Skin epidermis (tissue), 12 donors: ENCODE data around the gene CTAG1A.
"Not testable (repeated sequence)": the region's sequence is repeated elsewhere in the genome, so short reads cannot be mapped to it uniquely, and the experiment has no call there.

Experiments used
- H3K27ac ChIP-seq, 21 experiments: fragments of 200-600 bp; sonication (generic) in 11 of 21; one replicate each; pipeline ENCODE4 v1.5.0; 2020; ENCODE audit warnings: mild to moderate bottlenecking in 3 of 21, inconsistent platforms in 2 of 21, moderate library complexity in 2 of 21
- H3K4me3 ChIP-seq, 7 experiments: fragments of 200-600 bp; sonication (generic) in 2 of 7; one replicate each; pipeline ENCODE4 v1.5.0; 2020; ENCODE audit warnings: inconsistent platforms in 2 of 7, mild to moderate bottlenecking in 2 of 7, moderate library complexity in 1 of 7

CTAG1A gene

DNA sequence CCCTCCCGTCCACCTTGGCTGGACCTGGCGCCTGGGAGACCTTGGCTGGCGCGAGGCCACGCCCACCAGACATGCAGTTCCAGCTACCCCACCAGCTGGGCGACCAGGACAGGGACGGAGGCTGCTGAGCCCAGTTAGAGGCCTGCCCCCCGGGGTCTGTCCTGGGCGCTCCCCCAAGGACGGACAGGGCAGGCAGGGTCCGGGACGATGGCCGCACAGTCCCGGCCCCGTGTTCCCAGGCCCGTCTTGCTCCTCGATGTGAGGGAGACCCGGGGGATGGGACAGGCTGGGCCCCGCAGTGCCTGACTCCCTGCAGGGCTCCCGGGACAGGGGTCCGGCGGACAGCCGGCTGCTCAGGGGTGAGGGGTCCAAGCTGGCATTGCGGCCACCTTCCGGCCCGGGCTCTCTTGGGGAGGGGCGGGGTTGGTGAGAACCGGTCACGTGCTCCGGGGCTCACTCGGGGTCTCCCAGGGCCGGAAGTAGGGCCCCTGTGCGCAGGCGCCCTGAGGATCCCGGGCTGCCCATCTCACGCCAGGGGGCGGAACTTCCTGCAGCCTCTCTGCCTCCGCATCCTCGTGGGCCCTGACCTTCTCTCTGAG, at the start of gene CTAG1A:
Gene CTAG1A, plus strand, starts transcription at position 549 of the 599 bp plus-strand sequence. CDS start 74 bp downstream, outside the sequence.
- H3K27ac ChIP-seq, H3K4me3 ChIP-seq: not testable (repeated sequence)

DNA sequence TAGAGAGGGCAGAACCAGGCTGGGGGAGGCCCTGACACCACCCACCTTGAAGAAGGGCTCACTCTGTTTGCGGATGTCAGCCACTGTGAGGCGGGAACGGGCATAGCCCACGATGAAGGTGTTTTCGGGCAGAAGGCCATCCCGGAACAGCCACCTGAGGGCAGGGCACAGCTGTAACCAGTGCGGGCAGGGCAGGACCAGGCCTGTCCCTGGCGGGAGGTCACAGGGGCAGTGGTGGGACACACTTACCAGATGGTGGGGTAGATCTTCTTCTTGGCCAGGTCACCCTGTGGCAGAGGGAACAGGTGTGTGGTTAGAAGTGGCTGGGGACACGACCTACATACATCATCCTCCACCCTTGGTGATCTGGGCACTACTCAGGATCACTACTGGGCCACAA, 49.0 kb upstream of the CTAG1A start:
- Histone ChIP-seq H3K4me3 (no peak overlapping the region), H3K27ac (no peak overlapping the region)

DNA sequence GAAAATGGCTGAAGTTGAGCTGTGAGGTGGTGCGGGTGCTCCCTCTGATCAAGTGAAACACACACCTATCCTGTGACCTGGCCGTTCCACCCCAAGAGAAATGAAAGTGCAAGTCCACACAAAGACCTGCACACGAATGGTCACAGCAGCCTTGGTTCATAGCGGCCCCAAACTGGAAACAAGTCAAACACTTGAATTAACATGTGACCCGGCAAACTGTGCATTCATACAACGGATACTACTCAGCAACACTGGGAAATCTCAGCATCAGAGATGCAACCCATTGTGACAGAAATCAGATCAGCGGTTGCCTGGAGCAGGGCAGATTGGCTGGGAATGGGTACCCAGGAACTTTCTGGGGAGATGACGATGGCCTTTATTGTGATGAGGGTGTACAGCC, 45.9 kb upstream of the CTAG1A start:
- Histone ChIP-seq H3K27ac (no peak overlapping the region), H3K4me3 (no peak overlapping the region)

DNA sequence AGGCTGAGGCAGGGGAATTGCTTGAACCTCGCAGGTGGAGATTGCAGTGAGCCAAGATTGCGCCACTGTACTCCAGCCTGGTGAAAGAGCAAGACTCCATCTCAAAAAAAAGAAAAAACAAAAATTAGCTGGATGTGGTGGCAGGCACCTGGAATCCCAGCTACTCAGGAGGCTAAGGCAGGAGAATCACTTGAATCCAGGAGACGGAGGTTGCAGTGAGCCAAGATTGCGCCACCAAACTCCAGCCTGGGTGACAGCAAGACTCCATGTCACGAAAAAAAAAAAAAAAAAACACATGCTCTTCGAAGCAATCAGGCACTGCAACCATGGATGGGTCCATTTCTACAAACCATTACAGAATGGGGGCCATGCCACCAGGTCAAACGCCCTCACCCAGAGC, 44.6 kb upstream of the CTAG1A start:
- H3K4me3 ChIP-seq = not testable (repeated sequence)
- peak overlapping the region in 2 of 21 experiments; percentile 63 to 66 for H3K27ac ChIP-seq

- Histone ChIP-seq H3K4me3 (no peak overlapping the region), H3K27ac (peak overlapping the region in 19 of 21 experiments; percentile 59 to 83 (median 71))
Measured at GRCh38 chrX:154540897-154541535, 43.9 kb upstream of the CTAG1A start.

GRCh38 chrX:154541589-154541895, 43.4 kb upstream of the CTAG1A start:
- Histone ChIP-seq H3K27ac (peak overlapping the region in 20 of 21 experiments; percentile 50 to 83 (median 69)), H3K4me3 (no peak overlapping the region)

- H3K27ac ChIP-seq = peak overlapping the region in 20 of 21 experiments; percentile 50 to 83 (median 69)
- H3K4me3 ChIP-seq = no peak overlapping the region
Measured at GRCh38 chrX:154541896-154542722, 42.8 kb upstream of the CTAG1A start.

DNA sequence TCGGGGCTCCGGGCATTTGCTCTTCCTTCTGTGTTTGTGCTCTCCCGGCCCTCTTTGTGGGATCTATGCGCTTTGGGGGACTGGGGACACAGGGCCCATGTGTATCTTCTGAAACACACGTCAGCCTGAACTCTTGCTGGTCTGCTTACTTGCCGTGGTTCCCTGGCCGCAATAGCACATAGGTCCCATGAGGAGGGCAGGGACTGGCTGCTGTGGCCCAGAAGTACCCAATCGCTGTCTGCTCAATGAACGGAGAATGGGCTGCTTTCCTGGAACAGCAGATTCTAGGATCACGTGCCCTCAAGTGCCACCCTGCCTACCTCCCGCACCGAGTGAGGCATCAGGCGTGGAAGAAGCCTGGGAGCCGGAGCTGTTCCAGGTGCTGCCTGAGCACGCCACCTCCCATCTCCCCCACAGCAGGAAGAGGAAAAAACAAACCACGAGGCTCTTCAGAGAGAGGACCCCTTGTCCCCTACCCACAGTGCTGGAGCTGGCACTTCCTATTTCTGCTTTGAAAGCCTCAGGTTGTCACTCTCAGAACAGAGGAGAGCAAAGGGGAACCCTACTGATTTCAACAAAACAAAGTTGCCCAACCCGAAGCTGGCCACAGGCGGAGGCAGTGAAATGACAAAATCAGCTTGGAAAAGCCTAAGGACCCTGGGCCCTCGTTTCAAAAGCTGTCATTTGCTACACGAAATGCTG, 42.1 kb upstream of the CTAG1A start:
- H3K27ac ChIP-seq = peak overlapping the region in 20 of 21 experiments; percentile 6 to 83 (median 69)
- no peak overlapping the region for H3K4me3 ChIP-seq

DNA sequence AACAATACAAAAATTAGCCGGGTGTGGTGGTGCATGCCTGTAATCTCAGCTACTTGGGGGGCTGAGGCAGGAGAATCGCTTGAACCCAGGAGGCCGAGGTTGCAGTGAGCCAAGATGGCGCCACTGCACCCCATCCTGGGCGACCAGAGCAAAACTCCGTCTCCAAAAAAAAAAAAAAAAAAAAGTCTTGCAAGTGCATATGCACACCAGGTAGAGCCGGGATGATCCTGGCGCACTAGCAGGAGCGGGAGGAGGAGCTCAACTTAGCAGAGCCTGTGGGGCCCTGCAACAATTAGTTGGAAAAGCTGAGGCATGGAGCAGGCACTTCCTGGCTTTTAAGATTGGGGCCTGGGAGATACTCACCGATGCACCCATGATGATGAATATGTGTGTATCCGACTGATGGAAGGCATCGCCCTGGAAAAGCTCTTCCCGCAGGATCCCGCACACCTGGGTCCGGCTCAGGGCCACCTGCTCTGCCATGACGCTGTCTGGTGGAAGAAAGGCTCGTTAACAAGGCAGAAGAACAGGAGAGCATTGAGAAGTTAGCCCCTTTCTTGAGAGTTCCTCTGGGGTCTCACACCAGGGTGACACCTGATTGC, 39.2 kb upstream of the CTAG1A start:
- Histone ChIP-seq H3K4me3 (peak overlapping the region in 6 of 7 experiments; percentile 53 to 70 (median 60)), H3K27ac (peak overlapping the region in 5 of 21 experiments; percentile 74 to 94 (median 87))

GRCh38 chrX:154546354-154547244, 38.3 kb upstream of the CTAG1A start, which contains the start of gene G6PD:
G6PD (minus strand) TSS chrX:154546846; CDS start chrX:154546155, 691 bp downstream.
- peak within 1 kb of the TSS; percentile 67 to 94 (median 87) for H3K27ac ChIP-seq
- H3K4me3 ChIP-seq = peak within 1 kb of the TSS; percentile 50 to 70 (median 59)

GRCh38 chrX:154547245-154548027, 37.5 kb upstream of the CTAG1A start, which contains the start of gene IKBKG:
IKBKG (plus strand) TSS chrX:154547620; CDS start chrX:154552003, 4,383 bp downstream.
- peak within 1 kb of the TSS; percentile 67 to 94 (median 87) for H3K27ac ChIP-seq

GRCh38 chrX:154548028-154548316, 37.0 kb upstream of the CTAG1A start:
- peak overlapping the region in 20 of 21 experiments; percentile 68 to 94 (median 88) for H3K27ac ChIP-seq
- peak overlapping the region; percentile 50 to 70 (median 59) for H3K4me3 ChIP-seq

More at GRCh38 chrX:154547245-154548027, 37.5 kb upstream of the CTAG1A start, which contains the start of gene IKBKG:
- H3K4me3 ChIP-seq = peak within 1 kb of the TSS; percentile 50 to 70 (median 59)

GRCh38 chrX:154549766-154550165, 35.2 kb upstream of the CTAG1A start:
- Histone ChIP-seq H3K4me3 (no peak overlapping the region), H3K27ac (no peak overlapping the region)

DNA sequence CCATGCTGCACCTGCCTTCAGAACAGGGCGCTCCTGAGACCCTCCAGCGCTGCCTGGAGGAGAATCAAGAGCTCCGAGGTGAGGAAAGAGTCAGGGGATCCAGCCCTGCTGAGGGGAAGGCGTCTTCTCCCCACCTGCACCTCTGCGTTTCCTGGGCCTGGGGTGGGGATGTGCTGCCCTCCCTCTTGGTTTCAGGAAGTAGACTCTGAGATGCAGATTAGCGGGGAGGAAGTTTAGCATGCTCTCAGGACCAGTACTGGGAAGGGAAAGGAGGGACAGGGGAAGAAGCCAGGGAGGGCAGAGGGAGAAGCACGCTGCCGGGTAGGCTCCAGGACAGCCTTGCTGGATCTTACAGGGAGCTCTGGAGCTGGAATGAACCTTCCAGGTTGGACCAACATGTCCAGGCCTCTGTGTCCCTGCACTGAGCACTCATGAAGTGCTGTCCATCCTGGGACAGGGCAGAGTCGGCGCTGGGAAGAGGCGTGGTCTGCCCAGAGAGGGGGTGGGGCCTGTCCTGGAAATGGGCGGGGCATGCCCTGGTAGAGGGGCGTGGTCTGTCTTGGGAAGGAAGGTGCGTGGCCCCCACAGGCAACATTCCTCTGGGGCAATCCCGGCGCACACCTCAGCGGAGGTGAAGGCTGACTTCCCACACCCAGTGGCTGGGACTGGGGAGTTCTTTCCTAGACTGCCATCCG, 32.7 kb upstream of the CTAG1A start:
- not testable (repeated sequence) for H3K4me3 ChIP-seq, H3K27ac ChIP-seq

GRCh38 chrX:154558060-154558690, 26.8 kb upstream of the CTAG1A start:
- H3K27ac ChIP-seq, H3K4me3 ChIP-seq: not testable (repeated sequence)

DNA sequence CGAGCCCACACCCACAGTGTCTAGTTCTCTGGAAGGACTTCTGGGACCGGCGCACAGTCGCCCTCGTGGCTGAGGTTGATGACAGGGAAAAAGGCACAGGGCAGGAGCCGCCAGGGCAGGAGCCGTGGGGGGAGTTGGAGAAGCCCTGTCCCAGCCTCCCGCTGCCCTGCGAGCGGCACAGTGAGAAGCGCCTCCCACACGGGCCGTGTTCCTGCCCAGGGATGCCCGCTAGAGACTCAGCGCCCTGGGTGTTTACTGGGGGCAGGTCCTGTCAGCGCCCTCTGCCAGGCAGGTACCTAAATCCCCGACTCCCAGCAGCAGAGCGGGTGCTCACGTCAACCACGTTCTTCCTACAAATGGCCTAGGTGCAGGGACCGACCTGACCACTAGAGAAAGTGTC, 26.0 kb upstream of the CTAG1A start:
- not testable (repeated sequence) for H3K4me3 ChIP-seq, H3K27ac ChIP-seq

GRCh38 chrX:154560326-154560725, 24.6 kb upstream of the CTAG1A start:
- H3K4me3 ChIP-seq, H3K27ac ChIP-seq: not testable (repeated sequence)
